Measurements from ENCODE around the gene TIMM10. TPM values are rescaled to one million over a fixed set of nuclear protein-coding genes. Genes with fewer than 3 reads are reported as not detected.

Gene TIMM10
- total and polyA plus RNA-seq, 4 donors: 19.8 to 77.4 (median 30.3) TPM

GRCh38 chr11:57483562-57483918 is 47.0 kb downstream of the TIMM10 start (continued):
- TF ChIP-seq NR2F2 (IDR thresholded peaks at IDR 0.05) (no peak), TAF1 (conservative IDR thresholded peaks at IDR 0.05) (no peak), MAX (IDR thresholded peaks at IDR 0.05) (no peak), HNF4G (IDR thresholded peaks at IDR 0.05) (no peak), EGR1 (IDR thresholded peaks at IDR 0.05; ENCODE audit: low read depth in 2 of 2) (no peak), CTCF (IDR thresholded peaks at IDR 0.05; ENCODE audit: low read depth, low read length, missing input control) (no peak)

GRCh38 chr11:57482782-57483561 is 47.6 kb downstream of the TIMM10 start:
- Histone ChIP-seq H3K9ac (ENCODE audit: low read depth in 1 of 2, low read length in 2 of 2) (no peak overlapping the region), H3K27ac (ENCODE audit: low read depth in 1 of 2, low read length in 2 of 2) (no peak overlapping the region), H3K36me3 (ENCODE audit: control insufficient read depth in 4 of 4, insufficient read depth in 3 of 4, low read depth in 1 of 4, low read length in 3 of 4) (peaks cover 9 to 39% (median 26%) of the 10 kb centered on the region in 4 donors), H3K4me3 (ENCODE audit: low read depth in 1 of 3, low read length in 3 of 3) (no peak overlapping the region), H3K9me3 (ENCODE audit: control insufficient read depth in 4 of 4, low read length in 3 of 4) (no peaks in the 10 kb centered on the region), H3K27me3 (ENCODE audit: control insufficient read depth in 4 of 4, insufficient read depth in 4 of 4, low read length in 3 of 4) (no peaks in the 10 kb centered on the region), H3K4me1 (ENCODE audit: control insufficient read depth in 4 of 4, insufficient read depth in 4 of 4, low read length in 3 of 4) (peaks cover 1 to 40% (median 16%) of the 10 kb centered on the region in 4 donors)
- TF ChIP-seq RAD21 (IDR thresholded peaks at IDR 0.05): peak in 1 of 2 donors; percentile 44
- no peak for TF ChIP-seq SP1 (IDR thresholded peaks at IDR 0.05)
- TF ChIP-seq CTCF (IDR thresholded peaks at IDR 0.05; ENCODE audit: low read depth, low read length, missing input control): peak; percentile 25
- peak; percentile 74 for DNase-seq (ENCODE audit: low spot score)
- WGBS: 48% methylated on average over 52 of the region's 52 CpGs

GRCh38 chr11:57481915-57482781 is 48.4 kb downstream of the TIMM10 start:
- no peak for DNase-seq (ENCODE audit: low spot score)
- no peak overlapping the region for H3K27ac ChIP-seq (ENCODE audit: low read depth in 1 of 2, low read length in 2 of 2)

More at GRCh38 chr11:57481915-57482781, 48.4 kb downstream of the TIMM10 start:
- Histone ChIP-seq H3K36me3 (ENCODE audit: control insufficient read depth in 4 of 4, insufficient read depth in 3 of 4, low read depth in 1 of 4, low read length in 3 of 4) (peaks cover 9 to 31% (median 20%) of the 10 kb centered on the region in 4 donors), H3K27me3 (ENCODE audit: control insufficient read depth in 4 of 4, insufficient read depth in 4 of 4, low read length in 3 of 4) (no peaks in the 10 kb centered on the region), H3K4me1 (ENCODE audit: control insufficient read depth in 4 of 4, insufficient read depth in 4 of 4, low read length in 3 of 4) (peaks cover 3 to 48% (median 20%) of the 10 kb centered on the region in 4 donors), H3K9ac (ENCODE audit: low read depth in 1 of 2, low read length in 2 of 2) (no peak overlapping the region), H3K4me3 (ENCODE audit: low read depth in 1 of 3, low read length in 3 of 3) (no peak overlapping the region), H3K9me3 (ENCODE audit: control insufficient read depth in 4 of 4, low read length in 3 of 4) (no peaks in the 10 kb centered on the region)
- TF ChIP-seq EGR1 (IDR thresholded peaks at IDR 0.05; ENCODE audit: low read depth in 2 of 2): no peak
- TF ChIP-seq CTCF (IDR thresholded peaks at IDR 0.05; ENCODE audit: low read depth, low read length, missing input control): no peak
- no peak for TF ChIP-seq JUND (IDR thresholded peaks at IDR 0.05)
- no peak for TF ChIP-seq ATF3 (IDR thresholded peaks at IDR 0.05)
- TF ChIP-seq SP1 (IDR thresholded peaks at IDR 0.05): no peak
- no peak for TF ChIP-seq HNF4G (IDR thresholded peaks at IDR 0.05)
- TF ChIP-seq FOXA2 (IDR thresholded peaks at IDR 0.05): no peak
- no peak for TF ChIP-seq HNF4A (conservative IDR thresholded peaks at IDR 0.05)
- no peak for TF ChIP-seq NR2F2 (IDR thresholded peaks at IDR 0.05)
- no peak for TF ChIP-seq REST (IDR thresholded peaks at IDR 0.05)
- TF ChIP-seq TAF1 (conservative IDR thresholded peaks at IDR 0.05): no peak
- no peak for TF ChIP-seq YY1 (IDR thresholded peaks at IDR 0.05)
- no peak for TF ChIP-seq MAX (IDR thresholded peaks at IDR 0.05)
- TF ChIP-seq RXRA (IDR thresholded peaks at IDR 0.05): no peak
- 58% methylated on average over 44 of the region's 44 CpGs for WGBS
